ENCODE data around the gene ANKIB1. TPM values are rescaled to one million over a fixed set of nuclear protein-coding genes. Genes with fewer than 3 reads are reported as not detected.
"Not testable (repeated sequence)": the region's sequence is repeated elsewhere in the genome, so short reads cannot be mapped to it uniquely, and the experiment has no call there.

The ANKIB1 gene
- 10 to 100 TPM; 39.9 to 43.4 TPM for total RNA-seq

- ChIA-PET POLR2A (interaction anchor here (0.5 to 2.8 kb wide), 5 partner anchors 45 to 283 kb away, joined by 3 to 18 read pairs (median 5); partner anchors contain the start of genes CYP51A1, GATAD1, LRRD1 and PEX1), CTCF (interaction anchor here (1.0 to 1.4 kb wide), 2 partner anchors 122 to 202 kb away, joined by 3 to 8 read pairs; partner anchors contain the start of gene GATAD1)
Measured at GRCh38 chr7:92245487-92246359, at the start of gene ANKIB1, which contains the start of gene KRIT1. TSS of gene ANKIB1 (plus strand) at chr7:92245974. CDS start at chr7:92294979, 49,005 bp downstream. TSS of gene KRIT1 (minus strand) at chr7:92245914. CDS start at chr7:92242135, 3,779 bp downstream.

GRCh38 chr7:92200791-92201190 is 45.0 kb upstream of the ANKIB1 start:
- POLR2A ChIA-PET, result no interaction called here
- CTCF ChIA-PET, result no interaction called here

- ChIA-PET CTCF (no interaction called here), POLR2A (no interaction called here)
Measured at GRCh38 chr7:92205987-92206386, 39.8 kb upstream of the ANKIB1 start.

GRCh38 chr7:92206672-92207071 is 39.1 kb upstream of the ANKIB1 start:
- CTCF ChIA-PET, result interaction anchor here (0.7 to 1.0 kb wide), 3 partner anchors 15 to 60 kb away, joined by 3 to 5 read pairs (median 4); no protein-coding TSS in a partner anchor
- POLR2A ChIA-PET, result no interaction called here

GRCh38 chr7:92221766-92222165 is 24.0 kb upstream of the ANKIB1 start:
- POLR2A ChIA-PET, result no interaction called here
- CTCF ChIA-PET, result no interaction called here

- ChIA-PET POLR2A (no interaction called here), CTCF (no interaction called here)
Measured at GRCh38 chr7:92226981-92227380, 18.8 kb upstream of the ANKIB1 start.

GRCh38 chr7:92228100-92228499 is 17.7 kb upstream of the ANKIB1 start:
- ChIA-PET CTCF (no interaction called here), POLR2A (no interaction called here)

GRCh38 chr7:92228742-92229141 is 17.0 kb upstream of the ANKIB1 start:
- CTCF ChIA-PET, result no interaction called here

GRCh38 chr7:92230547-92230946 is 15.2 kb upstream of the ANKIB1 start:
- ChIA-PET CTCF (no interaction called here), POLR2A (no interaction called here)

More at GRCh38 chr7:92228742-92229141, 17.0 kb upstream of the ANKIB1 start:
- POLR2A ChIA-PET, result no interaction called here

GRCh38 chr7:92242972-92243371 is 2.8 kb upstream of the ANKIB1 start:
- CTCF ChIA-PET, result no interaction called here
- POLR2A ChIA-PET, result no interaction called here

GRCh38 chr7:92244808-92245486 is 827 bp upstream of the ANKIB1 start:
- CTCF ChIA-PET, result interaction anchor here (1.0 to 1.4 kb wide), 2 partner anchors 121 to 203 kb away, joined by 3 to 8 read pairs; partner anchors contain the start of gene GATAD1
- POLR2A ChIA-PET, result interaction anchor here (0.5 to 2.8 kb wide), 3 partner anchors 46 to 284 kb away, joined by 4 to 18 read pairs (median 5); partner anchors contain the start of genes GATAD1, PEX1 and RBM48

- ChIA-PET POLR2A (interaction anchor here (1.0 to 2.8 kb wide), 3 partner anchors 67 to 201 kb away, joined by 3 to 18 read pairs (median 9); partner anchors contain the start of genes CYP51A1, GATAD1 and LRRD1), CTCF (interaction anchor here (1.0 to 1.4 kb wide), 2 partner anchors 123 to 201 kb away, joined by 3 to 8 read pairs; partner anchors contain the start of gene GATAD1)
Measured at GRCh38 chr7:92246360-92247101, 757 bp downstream of the ANKIB1 start.

- CTCF ChIA-PET, result no interaction called here
- POLR2A ChIA-PET, result interaction anchor here (0.8 kb wide), 1 partner anchor 15 kb away, joined by 3 read pairs; no protein-coding TSS in a partner anchor
Measured at GRCh38 chr7:92250603-92251002, 4.8 kb downstream of the ANKIB1 start.

GRCh38 chr7:92251181-92251580 is 5.4 kb downstream of the ANKIB1 start:
- CTCF ChIA-PET, result no interaction called here

GRCh38 chr7:92253251-92253650 is 7.5 kb downstream of the ANKIB1 start:
- CTCF ChIA-PET, result no interaction called here
- POLR2A ChIA-PET, result no interaction called here

More at GRCh38 chr7:92251181-92251580, 5.4 kb downstream of the ANKIB1 start:
- POLR2A ChIA-PET, result no interaction called here

- CTCF ChIA-PET, POLR2A ChIA-PET: not testable (repeated sequence)
Measured at GRCh38 chr7:92254800-92255199, 9.0 kb downstream of the ANKIB1 start.

GRCh38 chr7:92255308-92255707 is 9.5 kb downstream of the ANKIB1 start:
- POLR2A ChIA-PET, result no interaction called here
- CTCF ChIA-PET, result no interaction called here

GRCh38 chr7:92259062-92259461 is 13.3 kb downstream of the ANKIB1 start:
- ChIA-PET CTCF (no interaction called here), POLR2A (no interaction called here)

GRCh38 chr7:92259610-92260247 is 14.0 kb downstream of the ANKIB1 start:
- ChIA-PET POLR2A (no interaction called here), CTCF (no interaction called here)

Measured in activated CD8-positive, alpha-beta memory T cell treated with anti-CD3 and anti-CD28 coated beads for 36 hours (primary cell).